GM12878 (cell line): Measurements from ENCODE around the gene IRF8.

ENCODE experiments used
- CREB1 ChIP-seq: IDR thresholded peaks from 2 replicates; pipeline ENCODE4 v1.6.1; 2012; ENCODE audit warnings: low read depth, mild to moderate bottlenecking, inconsistent platforms
- KDM1A ChIP-seq: fragments of 200-600 bp; sonication (generic); IDR thresholded peaks from 2 replicates; pipeline ENCODE4 v1.6.1; 2016; ENCODE audit warnings: borderline replicate concordance
- PAX5 ChIP-seq: IDR thresholded peaks from 2 replicates; pipeline ENCODE4 v1.6.1; 2011; ENCODE audit warnings: low read depth, low read length, borderline replicate concordance
- RBBP5 ChIP-seq: fragments of 200-600 bp; sonication (generic); conservative IDR thresholded peaks from 2 replicates; pipeline ENCODE4 v1.6.1; 2016
- ZSCAN29 ChIP-seq: fragments of 450-650 bp; IDR thresholded peaks from 2 replicates; pipeline ENCODE4 v1.6.1; 2017; ENCODE audit warnings: mild to moderate bottlenecking, moderate library complexity

GRCh38 chr16:85873153-85873552, 25.8 kb upstream of the IRF8 start:
- TF ChIP-seq CREB1 (no peak), ZSCAN29 (no peak), KDM1A (no peak), PAX5 (no peak), RBBP5 (no peak)
